NT2/D1 (cell line): ENCODE data around the gene MST1.

Experiments used
- SUZ12 ChIP-seq: IDR thresholded peaks from 2 replicates; pipeline ENCODE4 v1.6.1; 2011; ENCODE audit not compliant: insufficient read length, insufficient read depth; ENCODE audit errors: extremely low read depth
- YY1 ChIP-seq: IDR thresholded peaks from 2 replicates; pipeline ENCODE4 v1.6.1; 2011; ENCODE audit not compliant: insufficient read length, insufficient read depth
- ZNF274 ChIP-seq: IDR thresholded peaks from 2 replicates; pipeline ENCODE4 v1.6.1; 2011; ENCODE audit warnings: mild to moderate bottlenecking, low read depth, low read length

GRCh38 chr3:49720855-49721595, 31.8 kb upstream of the MST1 start:
- TF ChIP-seq ZNF274 (no peak), YY1 (no peak), SUZ12 (no peak)
